Neural crest cell (in vitro differentiated cells): ENCODE results near the gene BCL2L11. TPM values are rescaled to one million over a fixed set of nuclear protein-coding genes. Genes with fewer than 3 reads are reported as not detected.

Source experiments
- DNase-seq: peaks from one replicate; pipeline ENCODE4 v3.0.0; 2021; ENCODE audit warnings: low read depth, mixed read lengths, low spot score
- H3K27ac Mint-ChIP-seq: one replicate; pipeline ENCODE4 v1.8.0; 2021; ENCODE audit warnings: mild to moderate bottlenecking, mixed read lengths; ENCODE audit not compliant: unreplicated experiment
- H3K27me3 Mint-ChIP-seq: 2 replicates; pipeline ENCODE4 v1.8.0; 2021; ENCODE audit warnings: low read depth, mild to moderate bottlenecking, mixed read lengths
- H3K36me3 Mint-ChIP-seq: 2 replicates; pipeline ENCODE4 v1.8.0; 2021; ENCODE audit warnings: low read depth, mild to moderate bottlenecking, mixed read lengths
- H3K4me1 Mint-ChIP-seq: 2 replicates; pipeline ENCODE4 v1.8.0; 2021; ENCODE audit warnings: mixed read lengths
- H3K4me3 Mint-ChIP-seq: one replicate; pipeline ENCODE4 v1.8.0; 2021; ENCODE audit warnings: mild to moderate bottlenecking, mixed read lengths
- H3K9me3 Mint-ChIP-seq: 2 replicates; pipeline ENCODE4 v1.8.0; 2021; ENCODE audit warnings: mixed read lengths
- CTCF ChIP-seq: fragments of 200-600 bp; sonication (generic); conservative IDR thresholded peaks from 2 replicates; pipeline ENCODE4 v1.5.0; 2021; ENCODE audit warnings: antibody characterized with exemption, mild to moderate bottlenecking
- total RNA-seq: library from RNA; stranded (reverse); gene quantifications from 2 replicates; pipeline ENCODE4 v1.2.1, GENCODE V29; 2021

The BCL2L11 gene
- total RNA-seq, 1 donor from 2014 or later, result 16.4 TPM

GRCh38 chr2:111178730-111179405, 58.2 kb downstream of the BCL2L11 start:
- Mint-ChIP-seq H3K4me3 (no peak overlapping the region), H3K27me3 (no peaks in the 10 kb centered on the region), H3K36me3 (no peaks in the 10 kb centered on the region), H3K27ac (no peak overlapping the region), H3K9me3 (no peaks in the 10 kb centered on the region), H3K4me1 (peaks cover 18% of the 10 kb centered on the region)
- DNase-seq, result no peak
- TF ChIP-seq CTCF, result no peak

GRCh38 chr2:111182121-111182520, 61.4 kb downstream of the BCL2L11 start:
- no peak for TF ChIP-seq CTCF
- no peaks in the 10 kb centered on the region for H3K4me1 Mint-ChIP-seq
- H3K27me3 Mint-ChIP-seq, result no peaks in the 10 kb centered on the region
- no peak overlapping the region for H3K27ac Mint-ChIP-seq
- no peaks in the 10 kb centered on the region for H3K36me3 Mint-ChIP-seq
- no peak for DNase-seq
- H3K4me3 Mint-ChIP-seq, result no peak overlapping the region
- no peaks in the 10 kb centered on the region for H3K9me3 Mint-ChIP-seq

- Mint-ChIP-seq H3K36me3 (no peaks in the 10 kb centered on the region), H3K27ac (no peak overlapping the region), H3K27me3 (no peaks in the 10 kb centered on the region), H3K9me3 (no peaks in the 10 kb centered on the region), H3K4me1 (peaks cover 3% of the 10 kb centered on the region), H3K4me3 (no peak overlapping the region)
- DNase-seq, result no peak
- TF ChIP-seq CTCF, result no peak
These were observed 62.0 kb downstream of the BCL2L11 start for GRCh38 chr2:111182740-111183139.

GRCh38 chr2:111184725-111185310, 64.1 kb downstream of the BCL2L11 start:
- no peak for TF ChIP-seq CTCF
- H3K36me3 Mint-ChIP-seq, result no peaks in the 10 kb centered on the region
- H3K4me1 Mint-ChIP-seq, result peaks cover 3% of the 10 kb centered on the region
- no peaks in the 10 kb centered on the region for H3K9me3 Mint-ChIP-seq
- no peaks in the 10 kb centered on the region for H3K27me3 Mint-ChIP-seq
- no peak overlapping the region for H3K27ac Mint-ChIP-seq
- no peak for DNase-seq
- no peak overlapping the region for H3K4me3 Mint-ChIP-seq

- Mint-ChIP-seq H3K4me1 (peaks cover 3% of the 10 kb centered on the region), H3K27me3 (no peaks in the 10 kb centered on the region), H3K36me3 (no peaks in the 10 kb centered on the region), H3K27ac (no peak overlapping the region), H3K4me3 (no peak overlapping the region), H3K9me3 (no peaks in the 10 kb centered on the region)
- TF ChIP-seq CTCF, result no peak
- DNase-seq, result no peak
These were observed 64.8 kb downstream of the BCL2L11 start for GRCh38 chr2:111185361-111186022.
